Prostate gland (tissue), 2 donors: ENCODE results near the gene PLXDC2. TPM values are rescaled to one million over a fixed set of nuclear protein-coding genes. Genes with fewer than 3 reads are reported as not detected.

Experiments
- DNase-seq: peaks from one replicate; pipeline ENCODE4 v3.0.0-alpha.2; 2019; ENCODE audit warnings: low spot score
- H3K27ac ChIP-seq, 2 donors: fragments of 200-600 bp; sonication (generic); 2 replicates each; pipeline ENCODE4 v1.5.1; 2017 to 2019
- H3K27me3 ChIP-seq: fragments of 200-600 bp; sonication (generic); replicated peaks from 2 replicates; pipeline ENCODE4 v1.5.1; 2019; ENCODE audit not compliant: insufficient read depth
- H3K36me3 ChIP-seq, 2 donors: fragments of 200-600 bp; sonication (generic); 1 replicate in 1 of 2; 2 replicates in 1 of 2; pipeline versions ENCODE4 v1.5.1 to v1.8.1; 2017 to 2019
- H3K4me1 ChIP-seq: fragments of 200-600 bp; sonication (generic); replicated peaks from 2 replicates; pipeline ENCODE4 v1.5.1; 2019
- H3K4me3 ChIP-seq, 2 donors: fragments of 200-600 bp; sonication (generic); 2 replicates each; pipeline ENCODE4 v1.5.1; 2017 to 2019
- H3K9me3 ChIP-seq: fragments of 200-600 bp; sonication (generic); 2 replicates; pipeline ENCODE4 v1.5.1; 2017
- POLR2A ChIP-seq: fragments of 450-650 bp; IDR thresholded peaks from one replicate; pipeline ENCODE4 v1.6.1; 2016; ENCODE audit warnings: antibody characterized with exemption, mild to moderate bottlenecking
- POLR2AphosphoS5 ChIP-seq: sonication (generic); formaldehyde crosslinking; IDR thresholded peaks from one replicate; pipeline ENCODE4 v1.6.1; 2017; ENCODE audit warnings: antibody characterized with exemption
- WGBS: methylation state at CpG from one replicate; pipeline ENCODE4 v1.1.5; 2018; 5-methylcytosine and 5-hydroxymethylcytosine counted together
- intact Hi-C: fragments of 100-400 bp; cut with DNase I; formaldehyde crosslinking; loops from one replicate; pipeline ENCODE4 v1.14.2; 2022
- total RNA-seq, 2 donors: library from RNA; depleted of rRNA; stranded (reverse); fragments of >200 nt; gene quantifications; one replicate each; pipeline ENCODE4 v1.1.0, GENCODE V29; 2016
- TF ChIP-seq, protein P1 (sequence below), 4 experiments: fragments of 200-600 bp in 2 of 4; fragments of 450-650 bp in 2 of 4; sonication (generic) in 2 of 4; IDR thresholded peaks; 1 replicate in 3 of 4; 2 replicates in 1 of 4; pipeline ENCODE4 v1.5.1; 2016 to 2019; ENCODE audit warnings: antibody characterized with exemption in 4 of 4, mild to moderate bottlenecking in 2 of 4, moderate library complexity in 2 of 4

PLXDC2 gene
- total RNA-seq, 2 donors from 2014 or later, result 19.6 to 83.6 TPM

DNA sequence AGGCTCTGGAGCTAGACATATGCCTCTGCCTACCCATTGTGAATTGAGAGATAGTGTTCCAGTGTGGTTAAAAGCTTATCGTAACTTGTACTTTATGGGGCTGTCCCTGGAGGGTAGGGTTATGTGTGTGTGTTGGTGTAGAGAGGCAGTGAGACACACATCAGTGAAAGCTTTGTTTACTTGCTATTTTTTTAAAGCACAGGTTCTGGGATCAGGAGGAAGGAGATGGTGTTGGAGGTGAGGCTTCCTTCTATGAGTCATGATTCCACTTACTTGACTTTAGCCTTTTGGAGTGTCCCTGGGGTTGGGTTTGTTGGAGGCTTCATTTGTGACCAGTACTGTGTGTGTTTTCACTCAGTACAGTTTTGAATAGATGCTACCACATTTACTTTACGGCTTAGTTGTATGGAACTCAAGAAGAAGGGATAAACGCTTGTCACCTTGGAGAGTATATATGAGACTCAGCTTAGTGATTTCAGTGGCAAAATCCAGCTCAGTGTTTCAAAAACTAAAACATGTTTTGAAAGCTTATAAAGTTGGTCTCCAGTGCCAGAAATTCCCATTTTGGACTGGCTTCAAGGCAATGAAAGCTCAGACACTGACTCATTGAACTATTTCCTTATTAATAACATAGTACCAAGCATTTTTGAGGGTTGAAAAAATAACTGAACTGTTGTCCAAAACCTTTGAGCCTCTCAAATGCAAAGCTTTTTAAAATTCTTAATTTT is 106.2 kb downstream of the PLXDC2 start:
- Histone ChIP-seq H3K4me3 (no peak overlapping the region), H3K27ac (peak overlapping the region; percentile 57 to 61), H3K9me3 (no peaks in the 10 kb centered on the region), H3K36me3 (no peaks in the 10 kb centered on the region), H3K4me1 (peaks cover 3% of the 10 kb centered on the region), H3K27me3 (no peaks in the 10 kb centered on the region)
- 17% methylated on average over 3 of the region's 3 CpGs for WGBS
- DNase-seq, result peak; percentile 49
- intact Hi-C loops, result loop anchor here (10.0 kb wide), 1 partner anchor 98 kb away; no protein-coding TSS in a partner anchor
- TF ChIP-seq POLR2A (no peak), POLR2AphosphoS5 (peak; percentile 40)

DNA sequence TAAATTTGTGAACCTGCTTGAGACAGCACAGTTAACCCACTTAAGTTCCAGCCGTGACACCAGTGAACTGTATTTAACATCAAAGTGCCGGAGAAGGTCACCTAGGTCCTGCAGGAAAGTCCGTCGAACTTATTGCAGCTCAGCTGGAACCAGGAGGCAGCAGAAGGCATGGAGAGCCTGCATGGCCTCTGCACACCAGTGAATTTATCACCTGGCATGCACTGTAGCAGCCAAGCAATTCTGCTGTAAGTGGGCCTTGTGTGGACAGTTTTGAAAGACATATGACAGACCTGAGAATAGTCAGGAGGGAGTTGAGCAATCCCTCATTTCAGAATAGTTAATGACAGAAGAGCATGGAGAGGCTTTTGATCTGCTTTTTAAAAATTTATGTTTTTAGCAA is 108.8 kb downstream of the PLXDC2 start:
- DNase-seq, result no peak
- TF ChIP-seq POLR2AphosphoS5 (no peak), POLR2A (no peak)
- TF ChIP-seq, protein P1, sequence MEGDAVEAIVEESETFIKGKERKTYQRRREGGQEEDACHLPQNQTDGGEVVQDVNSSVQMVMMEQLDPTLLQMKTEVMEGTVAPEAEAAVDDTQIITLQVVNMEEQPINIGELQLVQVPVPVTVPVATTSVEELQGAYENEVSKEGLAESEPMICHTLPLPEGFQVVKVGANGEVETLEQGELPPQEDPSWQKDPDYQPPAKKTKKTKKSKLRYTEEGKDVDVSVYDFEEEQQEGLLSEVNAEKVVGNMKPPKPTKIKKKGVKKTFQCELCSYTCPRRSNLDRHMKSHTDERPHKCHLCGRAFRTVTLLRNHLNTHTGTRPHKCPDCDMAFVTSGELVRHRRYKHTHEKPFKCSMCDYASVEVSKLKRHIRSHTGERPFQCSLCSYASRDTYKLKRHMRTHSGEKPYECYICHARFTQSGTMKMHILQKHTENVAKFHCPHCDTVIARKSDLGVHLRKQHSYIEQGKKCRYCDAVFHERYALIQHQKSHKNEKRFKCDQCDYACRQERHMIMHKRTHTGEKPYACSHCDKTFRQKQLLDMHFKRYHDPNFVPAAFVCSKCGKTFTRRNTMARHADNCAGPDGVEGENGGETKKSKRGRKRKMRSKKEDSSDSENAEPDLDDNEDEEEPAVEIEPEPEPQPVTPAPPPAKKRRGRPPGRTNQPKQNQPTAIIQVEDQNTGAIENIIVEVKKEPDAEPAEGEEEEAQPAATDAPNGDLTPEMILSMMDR (IDR thresholded peaks at IDR 0.05), result no peak
- Histone ChIP-seq H3K9me3 (no peaks in the 10 kb centered on the region), H3K27me3 (no peaks in the 10 kb centered on the region), H3K36me3 (no peaks in the 10 kb centered on the region), H3K4me1 (no peaks in the 10 kb centered on the region), H3K27ac (no peak overlapping the region), H3K4me3 (no peak overlapping the region)
- intact Hi-C loops, result loop anchor here (10.0 kb wide), 1 partner anchor 100 kb away; no protein-coding TSS in a partner anchor
- WGBS, result 77% methylated on average over 4 of the region's 4 CpGs

DNA sequence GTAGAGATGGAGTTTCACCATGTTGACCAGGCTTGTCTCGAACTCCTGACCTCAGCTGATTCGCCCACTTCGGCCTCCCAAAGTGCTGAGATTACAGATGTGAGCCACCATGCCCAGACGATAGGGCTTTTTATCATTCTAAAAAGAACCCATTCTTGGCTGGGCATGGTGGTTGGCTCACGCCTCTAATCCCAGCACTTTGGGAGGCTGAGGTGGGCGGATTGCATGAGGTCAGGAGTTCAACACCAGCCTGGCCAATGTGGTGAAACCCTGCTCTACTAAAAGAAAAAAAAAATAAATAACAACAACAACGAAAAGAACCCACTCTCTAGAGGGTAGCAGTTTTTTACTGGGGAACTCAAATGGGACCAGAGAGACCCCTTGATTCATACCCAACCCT is 112.7 kb downstream of the PLXDC2 start:
- no peaks in the 10 kb centered on the region for H3K36me3 ChIP-seq
- no peak overlapping the region for H3K27ac ChIP-seq
- no peak overlapping the region for H3K4me3 ChIP-seq
- H3K4me1 ChIP-seq, result peaks cover 4% of the 10 kb centered on the region
- H3K9me3 ChIP-seq, result no peaks in the 10 kb centered on the region
- intact Hi-C loops, result loop anchor here (10.0 kb wide), 1 partner anchor 104 kb away; no protein-coding TSS in a partner anchor
- no peaks in the 10 kb centered on the region for H3K27me3 ChIP-seq
- 92% methylated on average over 7 of the region's 7 CpGs for WGBS
- DNase-seq, result no peak
- TF ChIP-seq, protein P1 (IDR thresholded peaks at IDR 0.05), result no peak
- no peak for TF ChIP-seq POLR2A
- TF ChIP-seq POLR2AphosphoS5, result no peak

DNA sequence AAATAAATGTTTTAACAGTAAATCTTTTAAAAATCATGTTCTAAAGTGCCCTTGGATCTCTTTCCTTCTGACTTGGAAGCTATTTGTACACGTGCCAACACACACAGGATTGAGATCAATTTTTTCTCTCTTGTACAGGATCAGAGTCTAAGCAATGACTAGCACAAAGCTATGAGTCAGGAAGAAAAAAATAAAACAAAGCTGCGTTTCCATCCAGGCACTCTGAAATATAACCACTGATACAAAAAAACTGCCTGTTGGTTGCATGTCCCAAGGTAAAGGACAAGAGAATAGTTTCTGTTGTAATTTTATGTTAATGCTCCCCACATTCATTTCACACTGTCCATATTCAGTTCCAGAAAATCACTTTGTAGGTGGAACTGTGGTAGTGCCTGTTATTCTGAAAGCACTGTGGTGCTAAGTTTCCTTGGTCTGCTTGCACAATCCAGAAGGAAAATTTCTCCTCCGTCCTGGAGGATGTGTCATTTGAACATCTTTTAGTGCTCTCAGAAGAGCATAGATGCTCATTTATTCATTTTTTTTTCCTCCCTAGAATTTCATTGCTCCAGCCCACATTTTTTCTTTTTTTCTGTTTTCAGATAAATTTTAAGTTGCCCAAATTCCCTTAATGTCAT is 113.4 kb downstream of the PLXDC2 start:
- WGBS, result 21% methylated on average over 3 of the region's 3 CpGs
- Histone ChIP-seq H3K4me3 (no peak overlapping the region), H3K4me1 (peaks cover 4% of the 10 kb centered on the region), H3K9me3 (no peaks in the 10 kb centered on the region), H3K27me3 (no peaks in the 10 kb centered on the region), H3K27ac (no peak overlapping the region), H3K36me3 (no peaks in the 10 kb centered on the region)
- TF ChIP-seq POLR2AphosphoS5 (no peak), POLR2A (no peak)
- TF ChIP-seq, protein P1 (IDR thresholded peaks at IDR 0.05), result no peak
- no peak for DNase-seq
- intact Hi-C loops, result loop anchor here (10.0 kb wide), 1 partner anchor 105 kb away; no protein-coding TSS in a partner anchor

DNA sequence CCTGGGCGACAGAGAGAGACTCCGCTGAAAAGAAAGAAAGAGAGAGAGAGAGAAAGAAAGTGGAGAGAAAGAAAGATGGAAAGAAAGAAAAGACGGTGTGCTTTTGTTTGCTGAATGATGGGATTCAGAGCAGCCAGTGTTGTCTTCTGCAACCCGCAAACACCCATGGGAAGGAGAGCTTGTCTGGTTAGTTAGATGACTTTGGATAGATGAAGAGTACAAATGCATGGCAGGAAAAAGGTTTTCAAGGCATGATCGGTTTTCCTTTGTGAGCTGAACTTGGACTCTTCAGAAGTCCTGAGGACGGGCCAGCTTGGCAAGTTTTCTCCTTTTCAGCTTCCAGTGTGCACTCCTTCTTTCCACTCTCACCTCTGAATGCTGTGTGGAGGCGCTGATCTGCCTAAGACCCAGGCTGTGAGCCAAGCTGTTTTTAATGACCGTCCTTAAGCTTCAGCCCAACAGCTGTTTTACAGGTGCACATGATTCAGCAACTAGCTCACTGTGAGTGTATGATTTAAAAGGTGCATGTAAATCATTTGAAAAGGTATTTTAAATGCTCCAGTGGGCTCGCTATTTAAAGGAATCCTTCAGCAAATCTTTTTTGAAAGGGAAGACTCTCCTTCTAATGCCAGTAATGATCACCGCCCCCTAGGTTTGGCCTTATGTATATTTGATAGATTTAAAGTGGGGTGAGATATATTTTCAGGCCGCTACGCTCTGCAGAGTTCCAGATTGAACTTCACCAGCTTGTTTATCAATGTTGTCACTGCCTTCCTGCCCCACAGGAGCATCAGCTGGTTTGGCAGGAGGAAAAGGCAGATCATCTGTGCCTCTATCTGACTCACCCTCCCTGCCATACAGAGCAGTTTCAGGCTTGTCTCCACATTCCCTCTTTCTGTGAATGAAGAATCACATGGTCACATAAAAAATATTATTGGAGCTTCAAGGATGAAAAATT is 115.0 kb downstream of the PLXDC2 start:
- Histone ChIP-seq H3K27me3 (no peaks in the 10 kb centered on the region), H3K4me1 (peaks cover 4% of the 10 kb centered on the region), H3K4me3 (no peak overlapping the region), H3K36me3 (no peaks in the 10 kb centered on the region), H3K27ac (peak overlapping the region; percentile 32 to 38), H3K9me3 (no peaks in the 10 kb centered on the region)
- intact Hi-C loops, result no loop called here
- TF ChIP-seq POLR2A, result no peak
- TF ChIP-seq POLR2AphosphoS5, result peak; percentile 61
- TF ChIP-seq, protein P1 (IDR thresholded peaks at IDR 0.05), result no peak
- peak; percentile 63 for DNase-seq
- 29% methylated on average over 12 of the region's 12 CpGs for WGBS
